ENCODE data around the gene PRPH. TPM values are rescaled to one million over a fixed set of nuclear protein-coding genes. Genes with fewer than 3 reads are reported as not detected.

Gene PRPH
- total and polyA plus RNA-seq, 9 of the 15 experiments (the other 6 are each of a cell fraction or from before 2014, with no cell fraction given), result 0.27 to 1.9 (median 1.3) TPM; not detected in 1

GRCh38 chr12:49264466-49264872 lies 30.5 kb upstream of the PRPH start (continued):
- TF ChIP-seq, protein P1, sequence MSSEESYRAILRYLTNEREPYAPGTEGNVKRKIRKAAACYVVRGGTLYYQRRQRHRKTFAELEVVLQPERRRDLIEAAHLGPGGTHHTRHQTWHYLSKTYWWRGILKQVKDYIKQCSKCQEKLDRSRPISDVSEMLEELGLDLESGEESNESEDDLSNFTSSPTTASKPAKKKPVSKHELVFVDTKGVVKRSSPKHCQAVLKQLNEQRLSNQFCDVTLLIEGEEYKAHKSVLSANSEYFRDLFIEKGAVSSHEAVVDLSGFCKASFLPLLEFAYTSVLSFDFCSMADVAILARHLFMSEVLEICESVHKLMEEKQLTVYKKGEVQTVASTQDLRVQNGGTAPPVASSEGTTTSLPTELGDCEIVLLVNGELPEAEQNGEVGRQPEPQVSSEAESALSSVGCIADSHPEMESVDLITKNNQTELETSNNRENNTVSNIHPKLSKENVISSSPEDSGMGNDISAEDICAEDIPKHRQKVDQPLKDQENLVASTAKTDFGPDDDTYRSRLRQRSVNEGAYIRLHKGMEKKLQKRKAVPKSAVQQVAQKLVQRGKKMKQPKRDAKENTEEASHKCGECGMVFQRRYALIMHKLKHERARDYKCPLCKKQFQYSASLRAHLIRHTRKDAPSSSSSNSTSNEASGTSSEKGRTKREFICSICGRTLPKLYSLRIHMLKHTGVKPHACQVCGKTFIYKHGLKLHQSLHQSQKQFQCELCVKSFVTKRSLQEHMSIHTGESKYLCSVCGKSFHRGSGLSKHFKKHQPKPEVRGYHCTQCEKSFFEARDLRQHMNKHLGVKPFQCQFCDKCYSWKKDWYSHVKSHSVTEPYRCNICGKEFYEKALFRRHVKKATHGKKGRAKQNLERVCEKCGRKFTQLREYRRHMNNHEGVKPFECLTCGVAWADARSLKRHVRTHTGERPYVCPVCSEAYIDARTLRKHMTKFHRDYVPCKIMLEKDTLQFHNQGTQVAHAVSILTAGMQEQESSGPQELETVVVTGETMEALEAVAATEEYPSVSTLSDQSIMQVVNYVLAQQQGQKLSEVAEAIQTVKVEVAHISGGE (CRISPR knock-in tag; IDR thresholded peaks at IDR 0.05), result peak; percentile 14 to 61 (median 55); a peak in 3 of 6 replicates
- TF ChIP-seq GATAD2B (IDR thresholded peaks at IDR 0.05; ENCODE audit: borderline replicate concordance) (no peak), TCF3 (CRISPR knock-in tag; IDR thresholded peaks at IDR 0.05) (no peak), RBBP5 (IDR thresholded peaks at IDR 0.05; ENCODE audit: borderline replicate concordance, insufficient read depth, low read length, poor library complexity, severe bottlenecking) (peak; percentile 70), UBTF (IDR thresholded peaks at IDR 0.05; ENCODE audit: borderline replicate concordance in 1 of 2, low read depth in 2 of 2, low read length in 2 of 2) (no peak), ZNF224 (CRISPR knock-in tag; IDR thresholded peaks at IDR 0.05) (no peak), MTF1 (CRISPR knock-in tag; IDR thresholded peaks at IDR 0.05; ENCODE audit: borderline replicate concordance) (no peak), TFAM (CRISPR knock-in tag; conservative IDR thresholded peaks at IDR 0.05) (no peak), ZNF165 (CRISPR knock-in tag; IDR thresholded peaks at IDR 0.05; ENCODE audit: borderline replicate concordance) (no peak), MBD2 (IDR thresholded peaks at IDR 0.05; ENCODE audit: borderline replicate concordance, low read depth) (no peak), SIN3A (IDR thresholded peaks at IDR 0.05; ENCODE audit: borderline replicate concordance in 2 of 2, control insufficient read depth in 1 of 2, low read depth in 2 of 2, low read length in 2 of 2) (no peak; a peak in 1 of 4 replicates), PML (IDR thresholded peaks at IDR 0.05; ENCODE audit: low read length) (no peak), FOXM1 (IDR thresholded peaks at IDR 0.05; ENCODE audit: low read depth) (0 out of 2 replicates have a peak, but pooled peaks have one; percentile 100), FOXM1 (CRISPR knock-in tag; IDR thresholded peaks at IDR 0.05; ENCODE audit: low read depth) (no peak), ZNF695 (CRISPR knock-in tag; IDR thresholded peaks at IDR 0.05) (no peak), TRIM28 (IDR thresholded peaks at IDR 0.05) (no peak), FOSL1 (tag; conservative IDR thresholded peaks at IDR 0.05) (no peak), HOMEZ (CRISPR knock-in tag; IDR thresholded peaks at IDR 0.05) (no peak)
- TF ChIP-seq, protein P2, sequence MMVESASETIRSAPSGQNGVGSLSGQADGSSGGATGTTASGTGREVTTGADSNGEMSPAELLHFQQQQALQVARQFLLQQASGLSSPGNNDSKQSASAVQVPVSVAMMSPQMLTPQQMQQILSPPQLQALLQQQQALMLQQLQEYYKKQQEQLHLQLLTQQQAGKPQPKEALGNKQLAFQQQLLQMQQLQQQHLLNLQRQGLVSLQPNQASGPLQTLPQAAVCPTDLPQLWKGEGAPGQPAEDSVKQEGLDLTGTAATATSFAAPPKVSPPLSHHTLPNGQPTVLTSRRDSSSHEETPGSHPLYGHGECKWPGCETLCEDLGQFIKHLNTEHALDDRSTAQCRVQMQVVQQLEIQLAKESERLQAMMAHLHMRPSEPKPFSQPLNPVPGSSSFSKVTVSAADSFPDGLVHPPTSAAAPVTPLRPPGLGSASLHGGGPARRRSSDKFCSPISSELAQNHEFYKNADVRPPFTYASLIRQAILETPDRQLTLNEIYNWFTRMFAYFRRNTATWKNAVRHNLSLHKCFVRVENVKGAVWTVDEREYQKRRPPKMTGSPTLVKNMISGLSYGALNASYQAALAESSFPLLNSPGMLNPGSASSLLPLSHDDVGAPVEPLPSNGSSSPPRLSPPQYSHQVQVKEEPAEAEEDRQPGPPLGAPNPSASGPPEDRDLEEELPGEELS (CRISPR knock-in tag; IDR thresholded peaks at IDR 0.05; ENCODE audit: borderline replicate concordance), result no peak

Data from K562 (cell line).